Neuronal stem cell (in vitro differentiated cells): ENCODE data around the gene CLUH. TPM values are rescaled to one million over a fixed set of nuclear protein-coding genes. Genes with fewer than 3 reads are reported as not detected.

Source experiments
- DNase-seq: peaks from one replicate; pipeline ENCODE4 v3.0.0-alpha.2; 2013; ENCODE audit warnings: low spot score
- H2AFZ ChIP-seq: one replicate; pipeline ENCODE4 v1.6.1; 2013; ENCODE audit warnings: mild to moderate bottlenecking, low read length, inconsistent platforms
- H2AK5ac ChIP-seq: 2 replicates; pipeline ENCODE4 v1.6.1; 2013; ENCODE audit warnings: low read depth, mild to moderate bottlenecking, inconsistent platforms, low read length, moderate library complexity, mixed read lengths
- H2BK120ac ChIP-seq: 2 replicates; pipeline ENCODE4 v1.6.1; 2013; ENCODE audit warnings: low read depth, mild to moderate bottlenecking, inconsistent platforms, low read length, moderate library complexity, mixed read lengths
- H2BK12ac ChIP-seq: one replicate; pipeline ENCODE4 v1.6.1; 2013; ENCODE audit warnings: low read length, inconsistent platforms
- H2BK15ac ChIP-seq: 2 replicates; pipeline ENCODE4 v1.6.1; 2013; ENCODE audit warnings: mild to moderate bottlenecking, low read length, inconsistent platforms, mixed read lengths
- H2BK5ac ChIP-seq: one replicate; pipeline ENCODE4 v1.6.1; 2013; ENCODE audit warnings: inconsistent platforms, mild to moderate bottlenecking, low read length, moderate library complexity
- H3K14ac ChIP-seq: one replicate; pipeline ENCODE4 v1.6.1; 2013; ENCODE audit warnings: low read length, inconsistent platforms
- H3K18ac ChIP-seq: 2 replicates; pipeline ENCODE4 v1.6.1; 2013; ENCODE audit warnings: low read length, inconsistent platforms
- H3K23ac ChIP-seq: 2 replicates; pipeline ENCODE4 v1.6.1; 2013; ENCODE audit warnings: low read depth, mild to moderate bottlenecking, mixed read lengths, low read length, inconsistent platforms; ENCODE audit not compliant: poor library complexity
- H3K27ac ChIP-seq: replicated peaks from 3 replicates; pipeline ENCODE4 v1.5.1; 2013; ENCODE audit warnings: low read length, inconsistent platforms
- H3K27me3 ChIP-seq, 3 experiments: 2 replicates each; pipeline ENCODE4 v1.6.1; 2013; ENCODE audit warnings: low read length in 3 of 3, mild to moderate bottlenecking in 2 of 3, inconsistent platforms in 1 of 3, low read depth in 1 of 3, mixed read lengths in 1 of 3, moderate library complexity in 1 of 3; ENCODE audit not compliant: control insufficient read depth in 3 of 3, insufficient read depth in 3 of 3
- H3K36me3 ChIP-seq, 2 donors: replicated peaks in 1 of 2; 2 replicates each; pipeline ENCODE4 v1.6.1; 2013; ENCODE audit warnings: low read length in 2 of 2; ENCODE audit not compliant: control insufficient read depth in 2 of 2, insufficient read depth in 2 of 2
- H3K4ac ChIP-seq: 2 replicates; pipeline ENCODE4 v1.6.1; 2013; ENCODE audit warnings: inconsistent platforms, mild to moderate bottlenecking, low read length, moderate library complexity
- H3K4me1 ChIP-seq, 2 donors: 1 replicate in 1 of 2; 2 replicates in 1 of 2; pipeline ENCODE4 v1.6.1; 2013; ENCODE audit warnings: low read length in 2 of 2, low read depth in 1 of 2; ENCODE audit not compliant: control insufficient read depth in 2 of 2, insufficient read depth in 1 of 2
- H3K4me2 ChIP-seq: one replicate; pipeline ENCODE4 v1.6.1; 2013; ENCODE audit warnings: mild to moderate bottlenecking, low read length, inconsistent platforms; ENCODE audit not compliant: insufficient read depth, poor library complexity, severe bottlenecking
- H3K4me3 ChIP-seq, 2 donors: 2 replicates each; pipeline ENCODE4 v1.5.1; 2013; ENCODE audit warnings: low read length in 2 of 2, mild to moderate bottlenecking in 2 of 2, inconsistent platforms in 1 of 2, moderate library complexity in 1 of 2
- H3K79me1 ChIP-seq: one replicate; pipeline ENCODE4 v1.6.1; 2013; ENCODE audit warnings: low read depth, mild to moderate bottlenecking, inconsistent platforms, low read length, moderate library complexity
- H3K9ac ChIP-seq: one replicate; pipeline ENCODE4 v1.6.1; 2013; ENCODE audit warnings: mild to moderate bottlenecking, low read depth, low read length, inconsistent platforms; ENCODE audit not compliant: poor library complexity
- H3K9me3 ChIP-seq, 2 donors: replicated peaks in 1 of 2; 2 replicates each; pipeline versions ENCODE3 to v1.6.1; 2013; ENCODE audit warnings: low read length in 2 of 2, mild to moderate bottlenecking in 2 of 2, inconsistent platforms in 1 of 2, low read depth in 1 of 2, mixed read lengths in 1 of 2, moderate library complexity in 1 of 2; ENCODE audit not compliant: control insufficient read depth in 2 of 2, insufficient read depth in 1 of 2
- H4K8ac ChIP-seq: one replicate; pipeline ENCODE4 v1.6.1; 2013; ENCODE audit warnings: low read depth, mild to moderate bottlenecking, inconsistent platforms, low read length, moderate library complexity
- H4K91ac ChIP-seq: one replicate; pipeline ENCODE4 v1.6.1; 2013; ENCODE audit warnings: low read length, low read depth, mild to moderate bottlenecking, inconsistent platforms; ENCODE audit not compliant: poor library complexity
- WGBS, 2 donors: extraction: QIAGEN DNeasy Blood & Tissue Kit; methylation state at CpG; one replicate each; pipeline ENCODE4 v1.1.7; 2013; ENCODE audit warnings: missing lambda C conversion rate in 2 of 2, mixed read lengths in 1 of 2; ENCODE audit not compliant: insufficient read length in 2 of 2, insufficient replicate concordance in 1 of 2; ENCODE audit errors: extremely low coverage in 2 of 2; 5-methylcytosine and 5-hydroxymethylcytosine counted together
- polyA plus RNA-seq, 2 experiments: library from polyadenylated mRNA; stranded (reverse); fragments of 200-250 nt; gene quantifications; one replicate each; pipeline ENCODE4 v1.2.3, GENCODE V29; 2013

The CLUH gene
- 15.4 TPM for polyA plus RNA-seq (2013, experiment 1 of 2)
- 13.9 TPM for polyA plus RNA-seq (2013, experiment 2 of 2)

DNA sequence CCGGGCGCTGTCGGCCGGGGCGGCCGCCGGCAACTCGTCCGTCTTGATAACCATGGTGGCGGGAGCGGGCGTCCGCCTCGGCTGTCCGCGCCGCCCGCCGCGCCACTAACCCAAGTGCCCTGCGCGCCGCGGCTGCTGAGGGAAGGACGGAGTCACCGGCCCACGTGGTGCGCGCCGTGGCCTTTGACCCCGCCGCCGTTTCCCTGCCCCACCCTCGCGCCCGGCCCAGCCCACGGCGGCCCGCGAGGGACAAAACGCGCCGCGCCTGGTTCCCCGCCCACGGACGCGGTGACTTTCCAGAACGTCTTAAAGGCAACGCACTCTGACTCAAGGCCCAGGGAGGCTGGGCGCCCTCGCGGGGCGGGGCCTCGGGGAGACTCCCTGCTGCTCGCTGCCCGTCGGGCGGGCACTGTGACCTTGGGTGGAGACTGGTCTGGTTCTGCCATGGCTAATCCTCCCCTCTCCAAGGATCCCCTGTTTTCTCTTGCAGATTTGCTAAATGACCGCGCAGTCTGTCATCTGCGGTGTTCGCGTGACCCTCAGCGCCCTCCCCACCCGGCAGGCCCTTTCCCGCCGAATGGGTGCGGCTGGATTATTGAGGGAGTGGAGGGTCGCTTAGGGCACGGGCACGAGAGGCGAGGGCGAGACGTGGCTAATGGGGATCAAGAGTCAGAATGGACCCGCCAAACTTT, at the start of gene CLUH:
Gene CLUH, minus strand, starts transcription at position 157 of the 692 bp plus-strand sequence. Its CDS starts 103 bp downstream, at position 54.
- peak within 1 kb of the TSS; percentile 91 for H3K23ac ChIP-seq
- peak within 1 kb of the TSS; percentile 95 for H3K4me2 ChIP-seq
- H4K91ac ChIP-seq, result no peak within 1 kb of the TSS
- H2BK120ac ChIP-seq, result no peak within 1 kb of the TSS
- peak within 1 kb of the TSS; percentile 93 for H3K18ac ChIP-seq
- no peaks in the 10 kb centered on the region for H3K9me3 ChIP-seq
- peak within 1 kb of the TSS; percentile 88 for H3K9ac ChIP-seq
- no peak within 1 kb of the TSS for H3K27ac ChIP-seq
- peak within 1 kb of the TSS; percentile 69 for H2BK12ac ChIP-seq
- peak within 1 kb of the TSS; percentile 73 to 88 for H3K4me3 ChIP-seq
- peak within 1 kb of the TSS; percentile 56 for H3K14ac ChIP-seq
- no peaks in the 10 kb centered on the region for H3K36me3 ChIP-seq
- DNase-seq, result peak; percentile 70
- no peak within 1 kb of the TSS for H3K4ac ChIP-seq
- H3K79me1 ChIP-seq, result peaks cover 23% of the 10 kb centered on the region
- H4K8ac ChIP-seq, result peak within 1 kb of the TSS; percentile 98
- peak within 1 kb of the TSS; percentile 25 for H2BK5ac ChIP-seq
- peak within 1 kb of the TSS; percentile 77 for H2AK5ac ChIP-seq
- H2AFZ ChIP-seq, result peak within 1 kb of the TSS; percentile 100
- H3K27me3 ChIP-seq, result no peaks in the 10 kb centered on the region
- peaks cover 10 to 16% of the 10 kb centered on the region in 2 donors for H3K4me1 ChIP-seq
- no CpG with 5 or more reads among the region's 76 CpGs for WGBS, 2 donors
- peak within 1 kb of the TSS; percentile 73 for H2BK15ac ChIP-seq

GRCh38 chr17:2758870-2759269, 47.3 kb upstream of the CLUH start:
- Histone ChIP-seq H3K9me3 (no peaks in the 10 kb centered on the region), H3K79me1 (no peaks in the 10 kb centered on the region), H3K9ac (no peak overlapping the region), H3K27me3 (peaks cover 0 to 36% (median 20%) of the 10 kb centered on the region in 3 experiments), H3K14ac (no peak overlapping the region), H3K27ac (no peak overlapping the region), H3K4me2 (no peak overlapping the region), H3K4me1 (no peaks in the 10 kb centered on the region), H2AFZ (no peak overlapping the region), H4K8ac (no peak overlapping the region), H4K91ac (no peak overlapping the region), H2BK120ac (no peak overlapping the region), H2BK15ac (no peak overlapping the region), H3K4ac (no peak overlapping the region), H3K36me3 (no peaks in the 10 kb centered on the region), H3K18ac (no peak overlapping the region), H2BK12ac (no peak overlapping the region), H3K23ac (no peak overlapping the region), H2AK5ac (no peak overlapping the region), H2BK5ac (no peak overlapping the region), H3K4me3 (no peak overlapping the region)
- no peak for DNase-seq
- WGBS, 2 donors, result no CpG with 5 or more reads among the region's 4 CpGs

- Histone ChIP-seq H3K14ac (no peak overlapping the region), H3K27me3 (peaks cover 0 to 56% (median 26%) of the 10 kb centered on the region in 3 experiments), H3K18ac (peak overlapping the region; percentile 65), H3K9ac (no peak overlapping the region), H4K91ac (no peak overlapping the region), H2AK5ac (no peak overlapping the region), H3K23ac (peak overlapping the region; percentile 87), H3K79me1 (no peaks in the 10 kb centered on the region), H3K36me3 (no peaks in the 10 kb centered on the region), H4K8ac (no peak overlapping the region), H2BK120ac (no peak overlapping the region), H3K4me3 (peak overlapping the region in 1 of 2 donors; percentile 78), H3K4me1 (no peaks in the 10 kb centered on the region), H3K4ac (no peak overlapping the region), H3K4me2 (peak overlapping the region; percentile 77), H3K27ac (no peak overlapping the region), H2BK12ac (no peak overlapping the region), H2BK5ac (no peak overlapping the region), H2BK15ac (no peak overlapping the region), H2AFZ (peak overlapping the region; percentile 79), H3K9me3 (no peaks in the 10 kb centered on the region)
- WGBS, 2 donors, result no CpG with 5 or more reads among the region's 46 CpGs
- peak; percentile 48 for DNase-seq
These were observed 44.5 kb upstream of the CLUH start for GRCh38 chr17:2755891-2756724.

- no peak overlapping the region for H3K4me2 ChIP-seq
- H3K4me1 ChIP-seq, result no peaks in the 10 kb centered on the region
- no peak overlapping the region for H3K18ac ChIP-seq
- H3K9ac ChIP-seq, result no peak overlapping the region
- H2AFZ ChIP-seq, result no peak overlapping the region
- no CpG with 5 or more reads among the region's 2 CpGs for WGBS, 2 donors
- no peak overlapping the region for H2BK5ac ChIP-seq
- H4K91ac ChIP-seq, result no peak overlapping the region
- H3K4me3 ChIP-seq, result no peak overlapping the region
- H3K9me3 ChIP-seq, result peaks cover 0 to 2% of the 10 kb centered on the region in 2 donors
- H3K79me1 ChIP-seq, result no peaks in the 10 kb centered on the region
- no peak overlapping the region for H3K23ac ChIP-seq
- no peak overlapping the region for H2BK15ac ChIP-seq
- no peak overlapping the region for H2AK5ac ChIP-seq
- no peak overlapping the region for H3K14ac ChIP-seq
- H2BK120ac ChIP-seq, result no peak overlapping the region
- H3K27me3 ChIP-seq, result peaks cover 0 to 80% (median 40%) of the 10 kb centered on the region in 3 experiments
- no peak overlapping the region for H2BK12ac ChIP-seq
- no peaks in the 10 kb centered on the region for H3K36me3 ChIP-seq
- no peak overlapping the region for H4K8ac ChIP-seq
- H3K27ac ChIP-seq, result no peak overlapping the region
- DNase-seq, result no peak
- H3K4ac ChIP-seq, result no peak overlapping the region
These were observed 39.9 kb upstream of the CLUH start for GRCh38 chr17:2751491-2751890.
